ENCODE measurements around the gene ZNF829.

Gene ZNF829

DNA sequence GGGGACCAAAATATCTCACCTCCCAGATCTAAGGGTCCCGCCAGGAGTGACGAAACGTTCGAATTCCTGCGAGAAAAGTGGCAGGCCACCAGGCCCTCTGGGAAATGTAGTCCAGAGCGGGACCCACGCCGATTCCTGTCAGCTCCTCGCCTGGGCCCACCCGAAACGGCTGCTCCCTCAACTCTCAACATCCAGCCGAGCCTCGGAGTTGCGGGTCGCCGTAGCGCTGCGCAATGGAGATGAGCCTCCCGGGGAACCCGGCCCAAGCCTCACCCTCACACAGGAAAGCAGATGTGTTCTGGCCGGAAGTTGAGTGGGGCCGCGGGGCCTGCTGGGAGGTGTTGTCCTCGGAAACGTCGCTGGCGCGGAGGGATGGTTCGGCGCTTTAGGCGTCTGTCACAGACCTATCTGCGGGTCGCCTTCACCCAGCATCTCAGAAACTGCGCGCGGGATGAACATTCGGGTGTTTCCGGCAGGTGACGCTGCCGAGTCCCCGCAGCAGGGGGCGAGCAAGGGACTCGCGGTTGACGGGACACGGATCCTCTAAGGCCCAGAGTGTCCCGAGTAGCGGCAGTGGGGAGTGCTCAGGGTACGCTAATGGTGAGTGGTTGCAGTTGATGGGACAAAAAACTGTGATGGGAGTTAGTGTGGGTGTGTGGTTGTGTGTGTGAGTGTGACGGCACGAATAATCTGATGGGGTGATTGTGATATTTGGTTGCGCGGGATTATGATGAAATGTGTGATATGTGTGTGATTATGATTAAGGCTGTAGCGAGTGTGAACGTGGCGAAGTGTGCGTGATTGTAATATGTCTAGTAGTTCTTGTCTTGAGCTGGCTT is at the start of gene ZNF829, which contains the start of gene ZNF568:
Gene ZNF829, minus strand, starts transcription at position 300 of the 839 bp plus-strand sequence. CDS start 1,124 bp downstream, outside the sequence.
Gene ZNF568, plus strand, starts transcription at position 341 of the 839 bp plus-strand sequence. CDS start 6,439 bp downstream, outside the sequence.
- DNase-seq (ENCODE audit: low spot score): no peak

DNA sequence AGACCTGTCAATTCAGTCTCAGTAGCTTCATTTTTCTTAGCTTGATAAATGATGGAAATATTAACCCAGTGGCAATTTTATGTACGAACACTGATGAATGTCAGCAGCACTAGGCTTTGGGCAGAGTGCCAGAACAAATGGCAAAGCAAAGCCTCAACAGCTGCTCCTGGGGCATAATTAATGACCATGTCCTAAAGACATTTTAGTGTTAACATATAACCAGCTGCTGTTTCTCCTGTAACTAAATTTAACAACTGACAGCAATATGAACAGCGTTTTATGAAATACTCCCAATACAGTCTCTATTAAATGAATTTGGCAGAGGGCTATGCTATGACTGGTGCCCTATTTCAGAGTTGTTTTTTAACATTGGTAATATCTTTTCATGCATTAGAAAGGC is 47.2 kb upstream of the ZNF829 start:
- no peak for DNase-seq (ENCODE audit: low spot score)

DNA sequence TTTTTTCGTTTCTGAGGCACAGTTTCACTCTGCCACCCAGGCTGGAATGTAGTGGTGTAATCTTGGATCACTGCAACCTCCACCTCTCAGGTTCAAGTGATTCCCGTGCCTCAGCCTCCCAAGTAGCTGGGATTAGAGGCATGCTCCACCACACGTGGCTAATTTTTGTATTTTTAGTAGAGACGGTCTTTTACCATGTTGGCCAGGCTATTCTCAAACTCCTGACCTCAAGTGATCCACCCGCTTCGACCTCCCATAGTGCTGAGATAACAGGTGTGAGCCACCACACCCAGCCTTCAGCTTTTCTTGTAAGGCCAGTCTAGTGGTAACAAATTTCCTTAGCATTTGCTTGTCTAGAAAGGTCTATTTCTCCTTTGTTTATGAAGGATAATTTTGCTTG is 46.3 kb upstream of the ZNF829 start:
- no peak for DNase-seq (ENCODE audit: low spot score)

DNA sequence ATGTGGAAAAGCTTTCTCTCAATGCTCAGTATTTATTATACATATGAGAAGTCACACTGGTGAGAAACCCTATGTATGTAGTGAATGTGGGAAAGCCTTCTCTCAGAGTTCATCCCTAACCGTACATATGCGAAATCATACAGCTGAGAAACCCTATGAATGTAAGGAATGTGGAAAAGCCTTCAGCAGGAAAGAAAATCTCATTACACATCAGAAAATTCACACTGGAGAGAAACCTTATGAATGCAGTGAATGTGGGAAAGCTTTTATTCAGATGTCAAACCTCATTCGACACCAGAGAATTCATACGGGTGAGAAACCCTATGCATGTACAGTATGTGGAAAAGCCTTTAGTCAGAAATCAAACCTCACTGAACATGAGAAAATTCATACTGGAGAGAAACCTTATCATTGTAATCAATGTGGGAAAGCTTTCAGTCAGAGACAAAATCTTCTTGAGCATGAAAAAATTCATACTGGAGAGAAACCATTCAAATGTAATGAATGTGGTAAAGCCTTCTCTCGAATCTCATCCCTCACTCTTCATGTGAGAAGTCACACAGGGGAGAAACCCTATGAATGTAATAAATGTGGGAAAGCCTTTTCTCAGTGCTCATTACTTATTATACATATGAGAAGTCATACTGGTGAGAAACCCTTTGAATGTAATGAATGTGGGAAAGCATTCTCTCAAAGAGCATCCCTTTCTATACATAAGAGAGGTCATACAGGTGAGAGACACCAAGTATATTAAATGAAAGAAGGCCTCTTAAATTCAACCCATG is 34.4 kb upstream of the ZNF829 start:
- DNase-seq (ENCODE audit: low spot score): no peak

DNA sequence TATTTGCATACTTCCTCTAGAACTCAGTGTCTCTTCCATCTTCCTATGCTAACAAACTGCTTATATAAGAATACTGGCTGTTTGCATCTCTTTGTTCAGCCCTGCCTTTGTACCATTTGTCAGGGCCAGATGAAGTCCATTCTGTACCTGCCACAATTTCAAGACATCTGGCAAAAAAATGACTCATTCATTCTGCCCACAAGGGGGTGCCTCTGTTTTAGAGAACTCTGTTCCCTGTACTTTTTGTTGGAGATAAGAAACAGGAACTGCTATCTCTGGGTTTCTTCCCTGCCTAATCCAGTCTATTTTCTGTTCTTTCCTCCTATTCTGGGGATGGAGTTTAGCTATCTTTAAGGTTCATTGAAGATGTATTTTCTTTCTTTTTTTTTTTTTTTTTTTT is 23.1 kb upstream of the ZNF829 start:
- peak; percentile 53 for DNase-seq (ENCODE audit: low spot score)

DNA sequence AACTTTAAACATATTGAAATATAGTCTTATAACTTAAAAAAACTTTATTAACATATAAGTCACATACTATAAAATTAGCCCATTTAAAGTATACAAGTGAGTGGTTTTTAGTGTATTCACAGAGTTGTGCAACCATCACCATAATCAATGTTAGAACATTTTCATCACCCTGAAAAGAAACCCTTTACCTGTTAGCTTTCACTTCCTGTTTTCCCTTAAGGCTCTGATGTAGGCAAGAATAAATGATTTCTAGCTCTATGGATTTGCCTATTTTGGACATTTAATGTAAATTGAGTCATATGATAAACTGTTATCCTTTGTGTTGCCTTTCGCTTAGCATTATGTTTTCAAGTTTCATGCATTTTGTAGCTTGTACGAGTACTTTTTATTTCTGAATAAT is 15.6 kb upstream of the ZNF829 start:
- no peak for DNase-seq (ENCODE audit: low spot score)

DNA sequence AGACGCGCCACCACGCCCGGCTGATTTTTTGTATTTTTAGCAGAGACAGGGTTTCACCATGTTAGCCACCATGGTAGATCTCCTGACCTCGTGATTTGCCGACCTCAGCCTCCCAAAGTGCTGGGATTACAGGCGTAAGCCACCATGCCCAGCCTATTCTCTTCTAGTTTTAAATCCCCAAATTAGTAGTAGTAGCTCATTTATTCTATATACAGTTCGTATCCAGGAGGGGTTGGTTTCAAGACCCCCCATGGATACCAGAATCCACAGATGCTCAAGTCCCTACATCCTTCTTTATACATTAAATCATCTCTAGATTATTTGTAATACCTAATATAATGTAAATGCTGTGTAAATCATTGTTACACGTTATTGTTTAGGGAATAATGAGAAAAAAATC is 2.0 kb upstream of the ZNF829 start:
- no peak for DNase-seq (ENCODE audit: low spot score)

- no peak for DNase-seq (ENCODE audit: low spot score)
Measured at GRCh38 chr19:36916991-36917390, 900 bp upstream of the ZNF829 start.

- no peak for DNase-seq (ENCODE audit: low spot score)
Measured at GRCh38 chr19:36898422-36898821, 17.7 kb downstream of the ZNF829 start.

GRCh38 chr19:36894849-36895383 is 21.2 kb downstream of the ZNF829 start:
- no peak for DNase-seq (ENCODE audit: low spot score)

DNA sequence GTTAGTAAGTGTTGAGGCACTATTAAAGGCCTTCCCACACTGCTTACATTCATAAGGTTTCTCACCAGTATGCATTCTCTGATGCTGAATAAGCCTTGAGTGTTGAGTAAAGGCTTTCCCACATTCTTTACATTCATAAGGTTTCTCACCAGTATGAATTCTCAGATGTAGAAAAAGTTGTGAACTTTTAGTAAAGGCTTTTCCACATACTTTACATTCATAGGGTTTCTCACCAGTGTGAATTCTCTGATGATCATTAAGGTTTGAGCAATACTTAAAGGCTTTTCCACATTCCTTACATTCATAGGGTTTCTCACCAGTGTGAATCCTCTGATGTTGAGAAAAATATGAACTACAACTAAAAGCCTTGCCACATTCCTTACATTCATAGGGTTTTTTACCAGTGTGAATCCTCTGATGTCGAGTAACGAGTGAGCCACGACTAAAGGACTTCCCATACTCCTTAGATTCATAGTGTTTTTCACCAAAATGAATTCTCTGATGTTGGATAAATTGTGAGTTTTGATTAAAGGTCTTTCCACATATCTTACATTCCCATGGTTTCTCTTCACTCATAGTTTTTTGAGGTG is 24.2 kb downstream of the ZNF829 start:
- DNase-seq (ENCODE audit: low spot score): peak; percentile 42

GRCh38 chr19:36876993-36877938 is 38.8 kb downstream of the ZNF829 start:
- DNase-seq (ENCODE audit: low spot score): peak; percentile 88

DNA sequence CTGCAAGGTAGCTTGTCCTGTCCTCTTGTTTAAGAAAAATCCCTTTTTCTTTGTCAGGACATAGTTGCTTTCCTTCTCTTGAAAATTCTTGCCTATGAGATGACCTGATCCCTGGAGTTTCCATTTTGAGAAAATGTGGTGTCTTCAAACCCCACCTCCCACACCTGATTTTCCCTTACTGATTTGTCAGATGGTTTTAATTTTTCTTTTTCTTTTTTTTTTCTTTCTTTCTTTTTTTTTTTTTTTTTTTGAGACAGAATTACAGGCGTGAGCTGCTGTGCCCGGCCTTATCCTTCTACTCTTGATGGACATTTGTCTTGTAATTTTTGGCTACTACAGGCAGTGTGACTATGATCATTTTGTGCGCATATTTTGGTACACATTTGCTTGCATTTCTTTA is 64.2 kb downstream of the ZNF829 start:
- no peak for DNase-seq (ENCODE audit: low spot score)

GRCh38 chr19:36850559-36851442 is 65.3 kb downstream of the ZNF829 start, which contains the start of gene ZNF345:
Gene ZNF345 (plus strand): TSS chr19:36850876. CDS start chr19:36876831, 25,955 bp downstream.
- DNase-seq (ENCODE audit: low spot score): peak; percentile 90

DNA sequence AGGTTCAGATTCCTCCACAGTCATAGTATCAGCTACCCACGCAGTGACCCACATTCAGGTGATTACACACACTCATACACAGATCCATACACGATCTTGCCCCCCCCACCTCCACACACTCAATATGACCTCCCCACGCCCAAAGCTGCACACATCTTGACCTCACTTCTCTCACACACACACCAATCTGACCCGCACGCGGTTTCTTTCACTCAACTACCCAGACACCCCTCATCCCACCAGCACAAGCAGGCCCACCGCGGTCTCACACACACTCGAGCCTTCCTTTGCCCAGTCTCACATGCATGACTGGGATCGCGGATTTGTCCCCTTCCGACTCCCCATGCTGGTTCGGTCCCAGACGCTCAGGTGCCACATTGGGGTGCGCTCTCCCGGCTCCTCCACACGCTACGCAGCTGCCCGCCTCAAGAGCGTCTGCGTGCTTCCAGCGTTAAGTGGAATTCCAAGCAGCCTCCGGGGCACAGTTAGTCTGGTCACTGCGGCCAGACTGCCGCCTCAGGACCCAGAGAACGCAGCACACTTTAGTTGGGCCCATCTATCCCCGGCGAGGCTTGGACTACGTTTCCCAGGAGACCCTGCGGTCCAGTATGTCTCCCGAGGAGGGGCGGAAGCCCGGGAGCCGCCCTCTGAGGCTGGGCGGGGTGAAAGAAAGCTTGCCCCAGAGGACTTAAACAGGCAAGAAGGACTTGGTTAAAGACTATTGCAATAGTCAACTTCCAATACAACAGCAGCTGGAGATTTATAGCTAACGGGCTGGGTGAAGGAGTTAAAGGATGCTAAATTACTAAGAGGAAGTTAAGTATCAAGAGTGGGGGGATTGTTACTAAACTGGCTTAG is 66.2 kb downstream of the ZNF829 start:
- peak; percentile 87 for DNase-seq (ENCODE audit: low spot score)

GRCh38 chr19:36847968-36848367 is 68.1 kb downstream of the ZNF829 start:
- DNase-seq (ENCODE audit: low spot score): no peak

DNA sequence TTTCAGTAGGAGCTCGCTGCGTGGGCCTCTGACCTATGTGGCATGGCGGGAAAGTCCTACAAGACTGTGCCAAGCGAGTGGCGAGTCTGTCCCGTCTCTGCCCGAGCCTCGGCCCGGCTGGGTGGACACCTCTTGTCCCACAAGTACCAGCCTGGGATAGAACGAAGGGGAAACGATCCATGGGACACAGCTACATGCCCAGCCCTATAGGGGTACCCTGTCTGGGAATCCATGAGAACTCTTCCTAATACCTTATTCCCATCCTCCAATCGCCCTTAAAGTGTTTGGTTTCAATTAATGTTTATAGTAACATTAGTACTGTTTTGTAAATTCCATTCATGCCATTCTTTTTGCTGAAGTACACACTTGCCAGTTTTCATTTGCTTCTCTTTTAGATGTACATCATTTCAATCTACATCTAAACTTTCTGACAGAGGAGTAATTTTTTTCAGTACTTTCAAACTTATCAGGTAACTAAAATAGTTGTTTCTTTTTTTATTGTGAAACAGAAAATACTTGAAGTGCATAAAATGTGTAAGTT is 77.2 kb downstream of the ZNF829 start:
- no peak for DNase-seq (ENCODE audit: low spot score)

Data from RKO (cell line).